ENCODE measurements around the gene LAMC3.
"Not testable (repeated sequence)": the region's sequence is repeated elsewhere in the genome, so short reads cannot be mapped to it uniquely, and the experiment has no call there.

LAMC3 gene

GRCh38 chr9:131094622-131095021, 85.6 kb downstream of the LAMC3 start:
- H3K4me1 ChIP-seq (ENCODE audit: control insufficient read depth, insufficient read depth, low read length), result peaks cover 13% of the 10 kb centered on the region

GRCh38 chr9:131095666-131096268, 86.8 kb downstream of the LAMC3 start:
- no peak overlapping the region for H3K4me3 ChIP-seq (ENCODE audit: low read length)

More at GRCh38 chr9:131094622-131095021, 85.6 kb downstream of the LAMC3 start:
- peaks cover 41% of the 10 kb centered on the region for H3K27me3 ChIP-seq (replicated peaks; ENCODE audit: control insufficient read depth, insufficient read depth, low read length)
- no peaks in the 10 kb centered on the region for H3K9me3 ChIP-seq (ENCODE audit: control insufficient read depth, low read length)
- H3K9ac ChIP-seq (ENCODE audit: low read length), result no peak overlapping the region
- no peak overlapping the region for H3K4me3 ChIP-seq (ENCODE audit: low read length)
- H3K36me3 ChIP-seq (ENCODE audit: control insufficient read depth, insufficient read depth, low read length, severe bottlenecking), result no peaks in the 10 kb centered on the region
- DNase-seq (ENCODE audit: low read depth), result peak; percentile 72

GRCh38 chr9:131096269-131097125, 87.5 kb downstream of the LAMC3 start, which contains the start of gene AIF1L:
TSS of gene AIF1L (plus strand) at chr9:131096531. CDS start at chr9:131096630, 99 bp downstream.
- Histone ChIP-seq H3K9me3 (ENCODE audit: control insufficient read depth, low read length) (no peaks in the 10 kb centered on the region), H3K4me1 (ENCODE audit: control insufficient read depth, insufficient read depth, low read length) (peaks cover 13% of the 10 kb centered on the region), H3K9ac (ENCODE audit: low read length) (no peak within 1 kb of the TSS), H3K36me3 (ENCODE audit: control insufficient read depth, insufficient read depth, low read length, severe bottlenecking) (no peaks in the 10 kb centered on the region), H3K27me3 (replicated peaks; ENCODE audit: control insufficient read depth, insufficient read depth, low read length) (peaks cover 41% of the 10 kb centered on the region), H3K4me3 (ENCODE audit: low read length) (peak within 1 kb of the TSS; percentile 40)
- peak; percentile 51 for DNase-seq (ENCODE audit: low read depth)

More at GRCh38 chr9:131095666-131096268, 86.8 kb downstream of the LAMC3 start:
- no peaks in the 10 kb centered on the region for H3K36me3 ChIP-seq (ENCODE audit: control insufficient read depth, insufficient read depth, low read length, severe bottlenecking)
- H3K9ac ChIP-seq (ENCODE audit: low read length), result no peak overlapping the region
- H3K4me1 ChIP-seq (ENCODE audit: control insufficient read depth, insufficient read depth, low read length), result peaks cover 13% of the 10 kb centered on the region
- no peaks in the 10 kb centered on the region for H3K9me3 ChIP-seq (ENCODE audit: control insufficient read depth, low read length)
- peaks cover 41% of the 10 kb centered on the region for H3K27me3 ChIP-seq (replicated peaks; ENCODE audit: control insufficient read depth, insufficient read depth, low read length)
- DNase-seq (ENCODE audit: low read depth), result no peak

- H3K36me3 ChIP-seq (ENCODE audit: control insufficient read depth, insufficient read depth, low read length, severe bottlenecking), result no peaks in the 10 kb centered on the region
- peaks cover 13% of the 10 kb centered on the region for H3K4me1 ChIP-seq (ENCODE audit: control insufficient read depth, insufficient read depth, low read length)
- no peaks in the 10 kb centered on the region for H3K9me3 ChIP-seq (ENCODE audit: control insufficient read depth, low read length)
- H3K27me3 ChIP-seq (replicated peaks; ENCODE audit: control insufficient read depth, insufficient read depth, low read length), result peaks cover 41% of the 10 kb centered on the region
- no peak overlapping the region for H3K4me3 ChIP-seq (ENCODE audit: low read length)
- H3K9ac ChIP-seq (ENCODE audit: low read length), result no peak overlapping the region
- no peak for DNase-seq (ENCODE audit: low read depth)
Observed at GRCh38 chr9:131097126-131097947, 88.4 kb downstream of the LAMC3 start.

- Histone ChIP-seq H3K27me3 (replicated peaks; ENCODE audit: control insufficient read depth, insufficient read depth, low read length) (peaks cover 43% of the 10 kb centered on the region), H3K4me1 (ENCODE audit: control insufficient read depth, insufficient read depth, low read length) (peaks cover 13% of the 10 kb centered on the region), H3K9me3 (ENCODE audit: control insufficient read depth, low read length) (no peaks in the 10 kb centered on the region), H3K9ac (ENCODE audit: low read length) (no peak overlapping the region), H3K36me3 (ENCODE audit: control insufficient read depth, insufficient read depth, low read length, severe bottlenecking) (no peaks in the 10 kb centered on the region), H3K4me3 (ENCODE audit: low read length) (no peak overlapping the region)
- no peak for DNase-seq (ENCODE audit: low read depth)
Observed at GRCh38 chr9:131097948-131098278, 88.9 kb downstream of the LAMC3 start.

- Histone ChIP-seq H3K4me1 (ENCODE audit: control insufficient read depth, insufficient read depth, low read length) (peaks cover 13% of the 10 kb centered on the region), H3K9me3 (ENCODE audit: control insufficient read depth, low read length) (no peaks in the 10 kb centered on the region), H3K36me3 (ENCODE audit: control insufficient read depth, insufficient read depth, low read length, severe bottlenecking) (no peaks in the 10 kb centered on the region), H3K27me3 (replicated peaks; ENCODE audit: control insufficient read depth, insufficient read depth, low read length) (peaks cover 46% of the 10 kb centered on the region), H3K9ac (ENCODE audit: low read length) (no peak overlapping the region), H3K4me3 (ENCODE audit: low read length) (no peak overlapping the region)
- no peak for DNase-seq (ENCODE audit: low read depth)
Observed at GRCh38 chr9:131098391-131099101, 89.6 kb downstream of the LAMC3 start.

- H3K36me3 ChIP-seq (ENCODE audit: control insufficient read depth, insufficient read depth, low read length, severe bottlenecking), result no peaks in the 10 kb centered on the region
- H3K9me3 ChIP-seq (ENCODE audit: control insufficient read depth, low read length), result no peaks in the 10 kb centered on the region
- H3K9ac ChIP-seq (ENCODE audit: low read length), result no peak overlapping the region
- H3K27me3 ChIP-seq (replicated peaks; ENCODE audit: control insufficient read depth, insufficient read depth, low read length), result peaks cover 49% of the 10 kb centered on the region
- no peak for DNase-seq (ENCODE audit: low read depth)
- no peak overlapping the region for H3K4me3 ChIP-seq (ENCODE audit: low read length)
- H3K4me1 ChIP-seq (ENCODE audit: control insufficient read depth, insufficient read depth, low read length), result peaks cover 13% of the 10 kb centered on the region
Observed at GRCh38 chr9:131099102-131099606, 90.2 kb downstream of the LAMC3 start.

GRCh38 chr9:131099845-131100244, 90.9 kb downstream of the LAMC3 start:
- not testable (repeated sequence) for H3K4me1 ChIP-seq (ENCODE audit: control insufficient read depth, insufficient read depth, low read length); H3K36me3 ChIP-seq (ENCODE audit: control insufficient read depth, insufficient read depth, low read length, severe bottlenecking); H3K9ac ChIP-seq (ENCODE audit: low read length); H3K9me3 ChIP-seq (ENCODE audit: control insufficient read depth, low read length); H3K4me3 ChIP-seq (ENCODE audit: low read length); DNase-seq (ENCODE audit: low read depth)
- peaks cover 53% of the 10 kb centered on the region for H3K27me3 ChIP-seq (replicated peaks; ENCODE audit: control insufficient read depth, insufficient read depth, low read length)

GRCh38 chr9:131100445-131100844, 91.5 kb downstream of the LAMC3 start:
- no peaks in the 10 kb centered on the region for H3K9me3 ChIP-seq (ENCODE audit: control insufficient read depth, low read length)
- no peak overlapping the region for H3K4me3 ChIP-seq (ENCODE audit: low read length)
- no peak overlapping the region for H3K9ac ChIP-seq (ENCODE audit: low read length)
- no peak for DNase-seq (ENCODE audit: low read depth)
- H3K4me1 ChIP-seq (ENCODE audit: control insufficient read depth, insufficient read depth, low read length), result peaks cover 5% of the 10 kb centered on the region
- peaks cover 49% of the 10 kb centered on the region for H3K27me3 ChIP-seq (replicated peaks; ENCODE audit: control insufficient read depth, insufficient read depth, low read length)
- no peaks in the 10 kb centered on the region for H3K36me3 ChIP-seq (ENCODE audit: control insufficient read depth, insufficient read depth, low read length, severe bottlenecking)

GRCh38 chr9:131101207-131101964, 92.4 kb downstream of the LAMC3 start:
- no peaks in the 10 kb centered on the region for H3K9me3 ChIP-seq (ENCODE audit: control insufficient read depth, low read length)
- H3K36me3 ChIP-seq (ENCODE audit: control insufficient read depth, insufficient read depth, low read length, severe bottlenecking), result no peaks in the 10 kb centered on the region
- peaks cover 5% of the 10 kb centered on the region for H3K4me1 ChIP-seq (ENCODE audit: control insufficient read depth, insufficient read depth, low read length)
- H3K27me3 ChIP-seq (replicated peaks; ENCODE audit: control insufficient read depth, insufficient read depth, low read length), result peaks cover 43% of the 10 kb centered on the region
- H3K4me3 ChIP-seq (ENCODE audit: low read length), result no peak overlapping the region
- DNase-seq (ENCODE audit: low read depth), result no peak
- no peak overlapping the region for H3K9ac ChIP-seq (ENCODE audit: low read length)
